GM21360 (cell line): ENCODE data around the gene MAPK8IP3.

Experiments
- ATAC-seq: cut with Tn5 transposase; IDR thresholded peaks from one replicate; pipeline ENCODE4 v1.9.1; 2021; ENCODE audit warnings: mild to moderate bottlenecking, moderate library complexity; ENCODE audit not compliant: unreplicated experiment

Gene MAPK8IP3

GRCh38 chr16:1705688-1706385, at the start of gene MAPK8IP3:
TSS of gene MAPK8IP3 (plus strand) at chr16:1706195. CDS start at chr16:1706340, 145 bp downstream.
- ATAC-seq: peak; percentile 72

GRCh38 chr16:1656808-1657617, 49.0 kb upstream of the MAPK8IP3 start:
- no peak for ATAC-seq

- no peak for ATAC-seq
Measured at GRCh38 chr16:1657841-1658240, 48.2 kb upstream of the MAPK8IP3 start.

- ATAC-seq: no peak
Measured at GRCh38 chr16:1659031-1659430, 47.0 kb upstream of the MAPK8IP3 start.

- no peak for ATAC-seq
Measured at GRCh38 chr16:1661826-1662225, 44.2 kb upstream of the MAPK8IP3 start.

GRCh38 chr16:1662543-1662942, 43.5 kb upstream of the MAPK8IP3 start:
- no peak for ATAC-seq

- ATAC-seq: no peak
Measured at GRCh38 chr16:1665829-1666228, 40.2 kb upstream of the MAPK8IP3 start.

GRCh38 chr16:1666316-1666715, 39.7 kb upstream of the MAPK8IP3 start:
- ATAC-seq: no peak

- ATAC-seq: no peak
Measured at GRCh38 chr16:1667271-1667670, 38.7 kb upstream of the MAPK8IP3 start.

- no peak for ATAC-seq
Measured at GRCh38 chr16:1667916-1668315, 38.1 kb upstream of the MAPK8IP3 start.

- ATAC-seq: no peak
Measured at GRCh38 chr16:1668612-1669319, 37.2 kb upstream of the MAPK8IP3 start.

GRCh38 chr16:1669698-1670097, 36.3 kb upstream of the MAPK8IP3 start:
- ATAC-seq: no peak

- no peak for ATAC-seq
Measured at GRCh38 chr16:1670371-1670770, 35.6 kb upstream of the MAPK8IP3 start.

- no peak for ATAC-seq
Measured at GRCh38 chr16:1670866-1671265, 35.1 kb upstream of the MAPK8IP3 start.

GRCh38 chr16:1673424-1674151, 32.4 kb upstream of the MAPK8IP3 start:
- ATAC-seq: no peak

GRCh38 chr16:1674306-1674705, 31.7 kb upstream of the MAPK8IP3 start:
- ATAC-seq: no peak

- no peak for ATAC-seq
Measured at GRCh38 chr16:1674751-1675664, 31.0 kb upstream of the MAPK8IP3 start.

- no peak for ATAC-seq
Measured at GRCh38 chr16:1676661-1677060, 29.3 kb upstream of the MAPK8IP3 start.

GRCh38 chr16:1677339-1677738, 28.7 kb upstream of the MAPK8IP3 start:
- ATAC-seq: no peak

GRCh38 chr16:1677942-1678499, 28.0 kb upstream of the MAPK8IP3 start, which contains the start of gene JPT2:
TSS of gene JPT2 (plus strand) at chr16:1678279. CDS start at chr16:1678313, 34 bp downstream.
- peak; percentile 83 for ATAC-seq
